SK-N-SH (cell line): ENCODE data around the gene APC2. TPM values are rescaled to one million over a fixed set of nuclear protein-coding genes. Genes with fewer than 3 reads are reported as not detected.

Source experiments
- CTCF ChIA-PET: fragments of 300-600, 350-600 bp; formaldehyde crosslinking; extraction: SDS; loops from one replicate; lab custom pipeline; 2021; lab: Yijun Ruan, JAX
- POLR2A ChIA-PET: fragments of 350-600 bp; sonication (Branson Sonifier 250); formaldehyde crosslinking; extraction: SDS; loops from one replicate; lab custom pipeline; 2020; ENCODE audit warnings: antibody characterized with exemption, inconsistent platforms; lab: Yijun Ruan, JAX
- DNase-seq: peaks from one replicate; pipeline ENCODE4 v3.0.0; 2012
- H2AFZ ChIP-seq: fragments of 200-600 bp; sonication (generic); 2 replicates; pipeline ENCODE4 v1.8.1; 2016; ENCODE audit warnings: antibody characterized with exemption, mild to moderate bottlenecking, low read depth
- H3F3A ChIP-seq: fragments of 200-600 bp; sonication (generic); replicated peaks from 2 replicates; pipeline ENCODE3; 2016; ENCODE audit warnings: antibody characterized with exemption, mild to moderate bottlenecking; ENCODE audit not compliant: insufficient read depth
- H3K27ac ChIP-seq, 2 experiments: fragments of 200-500 bp in 1 of 2; fragments of 200-600 bp in 1 of 2; sonication (Bioruptor generic) in 1 of 2; sonication (generic), shearing (Covaris generic) in 1 of 2; 2 replicates each; pipeline versions ENCODE4 v1.5.1 to v1.6.1; 2014 to 2016; ENCODE audit warnings: low read depth in 2 of 2, inconsistent platforms in 1 of 2, low read length in 1 of 2, mild to moderate bottlenecking in 1 of 2, mixed read lengths in 1 of 2
- H3K27me3 ChIP-seq: fragments of 200-600 bp; sonication (generic), shearing (Covaris generic); 2 replicates; pipeline ENCODE4 v1.6.1; 2016; ENCODE audit warnings: mixed run types; ENCODE audit not compliant: insufficient read depth
- H3K36me3 ChIP-seq, 2 experiments: fragments of 200-500 bp in 1 of 2; fragments of 200-600 bp in 1 of 2; sonication (Bioruptor generic) in 1 of 2; sonication (generic) in 1 of 2; replicated peaks in 1 of 2; 2 replicates each; pipeline versions ENCODE3 to v1.5.1; 2014 to 2016; ENCODE audit warnings: low read length in 1 of 2, mild to moderate bottlenecking in 1 of 2; ENCODE audit not compliant: insufficient read depth in 2 of 2, control insufficient read depth in 1 of 2
- H3K4me1 ChIP-seq, 2 experiments: fragments of 200-500 bp in 1 of 2; fragments of 200-600 bp in 1 of 2; sonication (Bioruptor generic) in 1 of 2; sonication (generic), shearing (Covaris generic) in 1 of 2; 2 replicates each; pipeline versions ENCODE4 v1.5.1 to v1.6.1; 2014 to 2016; ENCODE audit warnings: low read depth in 1 of 2, low read length in 1 of 2, mixed run types in 1 of 2; ENCODE audit not compliant: insufficient read depth in 2 of 2, control insufficient read depth in 1 of 2
- H3K4me2 ChIP-seq: fragments of 200-600 bp; sonication (generic), shearing (Covaris generic); 2 replicates; pipeline ENCODE4 v1.6.1; 2017; ENCODE audit warnings: mixed run types
- H3K4me3 ChIP-seq, 2 experiments: fragments of 200-500 bp in 1 of 2; fragments of 200-600 bp in 1 of 2; sonication (Bioruptor generic) in 1 of 2; sonication (generic), shearing (Covaris generic) in 1 of 2; 2 replicates each; pipeline versions ENCODE4 v1.5.1 to v1.8.1; 2014 to 2016; ENCODE audit warnings: low read depth in 2 of 2, inconsistent platforms in 1 of 2, low read length in 1 of 2, mild to moderate bottlenecking in 1 of 2, mixed read lengths in 1 of 2, moderate library complexity in 1 of 2
- H3K79me2 ChIP-seq: fragments of 200-600 bp; sonication (generic); 2 replicates; pipeline ENCODE4 v1.8.1; 2017; ENCODE audit warnings: mild to moderate bottlenecking; ENCODE audit not compliant: insufficient read depth
- H3K9ac ChIP-seq: fragments of 200-600 bp; sonication (generic); 2 replicates; pipeline ENCODE4 v1.6.1; 2017; ENCODE audit warnings: mixed run types
- H3K9me2 ChIP-seq: fragments of 200-600 bp; sonication (generic); 2 replicates; pipeline ENCODE4 v1.6.1; 2017; ENCODE audit warnings: mixed run types
- H3K9me3 ChIP-seq: fragments of 200-600 bp; sonication (generic); 2 replicates; pipeline ENCODE4 v1.6.1; 2017; ENCODE audit warnings: mixed run types, mild to moderate bottlenecking, moderate library complexity
- H4K20me1 ChIP-seq: fragments of 200-600 bp; sonication (generic); 2 replicates; pipeline ENCODE4 v1.6.1; 2017; ENCODE audit warnings: mild to moderate bottlenecking, mixed run types; ENCODE audit not compliant: insufficient read depth
- ELF1 ChIP-seq: IDR thresholded peaks from 2 replicates; pipeline ENCODE4 v1.4.0; 2012
- FOSL2 ChIP-seq: IDR thresholded peaks from 2 replicates; pipeline ENCODE4 v1.4.0; 2012; ENCODE audit warnings: low read depth, mild to moderate bottlenecking, moderate library complexity, borderline replicate concordance
- FOXJ3 ChIP-seq: sonication (generic); formaldehyde crosslinking; IDR thresholded peaks from 2 replicates; pipeline ENCODE4 v1.5.1; 2020; ENCODE audit warnings: mild to moderate bottlenecking, missing genetic modification reagents
- FOXM1 ChIP-seq: IDR thresholded peaks from 2 replicates; pipeline ENCODE4 v1.4.0; 2012; ENCODE audit warnings: low read depth, mild to moderate bottlenecking
- JUND ChIP-seq: IDR thresholded peaks from 2 replicates; pipeline ENCODE4 v1.4.0; 2012
- MEF2A ChIP-seq: IDR thresholded peaks from 2 replicates; pipeline ENCODE4 v1.4.0; 2012; ENCODE audit warnings: low read depth, borderline replicate concordance
- NRF1 ChIP-seq: IDR thresholded peaks from 2 replicates; pipeline ENCODE4 v1.6.1; 2012; ENCODE audit warnings: low read depth, mild to moderate bottlenecking, low read length
- POLR2AphosphoS5 ChIP-seq: IDR thresholded peaks from 2 replicates; pipeline ENCODE4 v1.6.1; 2012; ENCODE audit warnings: low read depth, low read length
- RCOR1 ChIP-seq: fragments of 150-350 bp; IDR thresholded peaks from 2 replicates; pipeline ENCODE4 v1.6.1; 2017; ENCODE audit warnings: antibody characterized with exemption, low read length
- SMC3 ChIP-seq: IDR thresholded peaks from 2 replicates; pipeline ENCODE4 v1.6.1; 2012; ENCODE audit warnings: low read depth, low read length, improper control_type of control experiment
- TCF12 ChIP-seq: IDR thresholded peaks from 2 replicates; pipeline ENCODE4 v1.4.0; 2012
- WGBS: methylation state at CpG from one replicate; pipeline ENCODE4 v1.1.6; 2017; ENCODE audit warnings: low lambda C conversion rate; 5-methylcytosine and 5-hydroxymethylcytosine counted together
- polyA plus RNA-seq, 3 experiments: library from polyadenylated mRNA; depleted of rRNA; stranded (reverse); fragments of >200 nt; gene quantifications; 2 replicates each; pipeline ENCODE4 v1.2.3, GENCODE V29; 2012
- TF ChIP-seq, protein P1 (sequence below): IDR thresholded peaks from 2 replicates; pipeline ENCODE4 v1.4.0; 2012; ENCODE audit warnings: low read depth, borderline replicate concordance
- TF ChIP-seq, protein P2 (sequence below): IDR thresholded peaks from 2 replicates; pipeline ENCODE4; 2012
- TF ChIP-seq, protein P3 (sequence below): IDR thresholded peaks from 2 replicates; pipeline ENCODE4 v1.6.1; 2012; ENCODE audit warnings: mild to moderate bottlenecking, low read depth, low read length, moderate library complexity
- TF ChIP-seq, protein P4 (sequence below): fragments of 150-350 bp; IDR thresholded peaks from 2 replicates; pipeline ENCODE4 v1.6.1; 2017; ENCODE audit warnings: antibody characterized with exemption, low read length, low read depth, borderline replicate concordance
- TF ChIP-seq, protein P5 (sequence below): IDR thresholded peaks from 2 replicates; pipeline ENCODE4 v1.4.0; 2012; ENCODE audit warnings: low read depth, borderline replicate concordance

The APC2 gene
- polyA plus RNA-seq, 1 of the 3 experiments (the other 2 are of a cell fraction): 1.3 TPM

DNA sequence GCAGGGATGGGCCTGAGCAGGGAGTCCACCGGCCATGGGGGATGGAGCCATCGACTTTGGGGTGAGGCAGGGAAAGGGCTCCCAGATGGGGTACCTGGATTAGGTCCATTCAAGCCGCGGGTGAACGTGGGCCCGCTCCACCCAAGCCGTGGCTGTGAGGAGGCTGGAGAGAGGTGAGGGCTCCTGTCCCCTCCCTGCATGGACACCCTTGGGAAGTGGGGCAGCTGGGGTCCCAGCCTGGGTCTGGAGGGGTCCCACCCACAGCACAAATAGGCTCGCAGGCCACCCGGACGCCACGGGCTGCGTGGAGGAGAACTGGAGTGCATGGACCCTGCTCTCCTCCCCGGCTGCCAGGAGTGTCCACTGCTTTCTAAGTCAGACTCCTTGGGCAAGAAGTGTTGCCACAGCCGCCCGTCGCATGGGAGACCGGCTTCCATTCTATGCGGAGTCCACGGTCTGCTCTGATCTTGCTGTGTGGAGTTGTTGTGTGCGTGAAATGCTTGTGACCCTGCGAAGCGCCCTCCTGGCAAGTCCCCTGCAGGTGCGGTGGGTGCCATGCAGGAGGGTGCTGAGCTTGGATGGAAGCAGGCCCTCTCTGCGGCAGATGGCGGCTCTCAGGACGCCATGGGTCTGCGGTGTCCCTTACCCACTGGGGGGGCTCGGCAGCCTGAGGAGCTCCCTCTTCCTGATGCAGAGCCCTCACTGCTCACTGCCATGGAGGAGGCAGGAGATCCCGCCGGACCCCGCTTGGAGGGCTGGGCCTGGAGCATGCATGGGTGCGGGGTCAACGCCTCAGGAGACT, 40.5 kb upstream of the APC2 start:
- H3K9me2 ChIP-seq: no peaks in the 10 kb centered on the region
- 48% methylated on average over 17 of the region's 33 CpGs for WGBS
- H3K27ac ChIP-seq: peak overlapping the region in 1 of 2 experiments; percentile 70; a peak in 2 of 4 replicates
- H3K9me3 ChIP-seq: no peaks in the 10 kb centered on the region
- no peak for DNase-seq
- H2AFZ ChIP-seq: no peak overlapping the region
- no peaks in the 10 kb centered on the region for H3K27me3 ChIP-seq
- no peak for TF ChIP-seq ELF1
- no peak for TF ChIP-seq SMC3
- TF ChIP-seq, protein P1, sequence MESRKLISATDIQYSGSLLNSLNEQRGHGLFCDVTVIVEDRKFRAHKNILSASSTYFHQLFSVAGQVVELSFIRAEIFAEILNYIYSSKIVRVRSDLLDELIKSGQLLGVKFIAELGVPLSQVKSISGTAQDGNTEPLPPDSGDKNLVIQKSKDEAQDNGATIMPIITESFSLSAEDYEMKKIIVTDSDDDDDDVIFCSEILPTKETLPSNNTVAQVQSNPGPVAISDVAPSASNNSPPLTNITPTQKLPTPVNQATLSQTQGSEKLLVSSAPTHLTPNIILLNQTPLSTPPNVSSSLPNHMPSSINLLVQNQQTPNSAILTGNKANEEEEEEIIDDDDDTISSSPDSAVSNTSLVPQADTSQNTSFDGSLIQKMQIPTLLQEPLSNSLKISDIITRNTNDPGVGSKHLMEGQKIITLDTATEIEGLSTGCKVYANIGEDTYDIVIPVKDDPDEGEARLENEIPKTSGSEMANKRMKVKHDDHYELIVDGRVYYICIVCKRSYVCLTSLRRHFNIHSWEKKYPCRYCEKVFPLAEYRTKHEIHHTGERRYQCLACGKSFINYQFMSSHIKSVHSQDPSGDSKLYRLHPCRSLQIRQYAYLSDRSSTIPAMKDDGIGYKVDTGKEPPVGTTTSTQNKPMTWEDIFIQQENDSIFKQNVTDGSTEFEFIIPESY: no peak
- no peak for TF ChIP-seq TCF12
- TF ChIP-seq, protein P2, sequence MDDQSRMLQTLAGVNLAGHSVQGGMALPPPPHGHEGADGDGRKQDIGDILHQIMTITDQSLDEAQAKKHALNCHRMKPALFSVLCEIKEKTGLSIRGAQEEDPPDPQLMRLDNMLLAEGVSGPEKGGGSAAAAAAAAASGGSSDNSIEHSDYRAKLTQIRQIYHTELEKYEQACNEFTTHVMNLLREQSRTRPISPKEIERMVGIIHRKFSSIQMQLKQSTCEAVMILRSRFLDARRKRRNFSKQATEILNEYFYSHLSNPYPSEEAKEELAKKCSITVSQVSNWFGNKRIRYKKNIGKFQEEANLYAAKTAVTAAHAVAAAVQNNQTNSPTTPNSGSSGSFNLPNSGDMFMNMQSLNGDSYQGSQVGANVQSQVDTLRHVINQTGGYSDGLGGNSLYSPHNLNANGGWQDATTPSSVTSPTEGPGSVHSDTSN: no peak
- TF ChIP-seq NRF1: no peak
- TF ChIP-seq FOSL2: no peak
- TF ChIP-seq, protein P3, sequence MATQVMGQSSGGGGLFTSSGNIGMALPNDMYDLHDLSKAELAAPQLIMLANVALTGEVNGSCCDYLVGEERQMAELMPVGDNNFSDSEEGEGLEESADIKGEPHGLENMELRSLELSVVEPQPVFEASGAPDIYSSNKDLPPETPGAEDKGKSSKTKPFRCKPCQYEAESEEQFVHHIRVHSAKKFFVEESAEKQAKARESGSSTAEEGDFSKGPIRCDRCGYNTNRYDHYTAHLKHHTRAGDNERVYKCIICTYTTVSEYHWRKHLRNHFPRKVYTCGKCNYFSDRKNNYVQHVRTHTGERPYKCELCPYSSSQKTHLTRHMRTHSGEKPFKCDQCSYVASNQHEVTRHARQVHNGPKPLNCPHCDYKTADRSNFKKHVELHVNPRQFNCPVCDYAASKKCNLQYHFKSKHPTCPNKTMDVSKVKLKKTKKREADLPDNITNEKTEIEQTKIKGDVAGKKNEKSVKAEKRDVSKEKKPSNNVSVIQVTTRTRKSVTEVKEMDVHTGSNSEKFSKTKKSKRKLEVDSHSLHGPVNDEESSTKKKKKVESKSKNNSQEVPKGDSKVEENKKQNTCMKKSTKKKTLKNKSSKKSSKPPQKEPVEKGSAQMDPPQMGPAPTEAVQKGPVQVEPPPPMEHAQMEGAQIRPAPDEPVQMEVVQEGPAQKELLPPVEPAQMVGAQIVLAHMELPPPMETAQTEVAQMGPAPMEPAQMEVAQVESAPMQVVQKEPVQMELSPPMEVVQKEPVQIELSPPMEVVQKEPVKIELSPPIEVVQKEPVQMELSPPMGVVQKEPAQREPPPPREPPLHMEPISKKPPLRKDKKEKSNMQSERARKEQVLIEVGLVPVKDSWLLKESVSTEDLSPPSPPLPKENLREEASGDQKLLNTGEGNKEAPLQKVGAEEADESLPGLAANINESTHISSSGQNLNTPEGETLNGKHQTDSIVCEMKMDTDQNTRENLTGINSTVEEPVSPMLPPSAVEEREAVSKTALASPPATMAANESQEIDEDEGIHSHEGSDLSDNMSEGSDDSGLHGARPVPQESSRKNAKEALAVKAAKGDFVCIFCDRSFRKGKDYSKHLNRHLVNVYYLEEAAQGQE: no peak
- no peak for TF ChIP-seq JUND
- no peak for TF ChIP-seq POLR2AphosphoS5
- TF ChIP-seq RCOR1: no peak
- TF ChIP-seq FOXJ3 (CRISPR knock-in tag): no peak
- TF ChIP-seq, protein P4, sequence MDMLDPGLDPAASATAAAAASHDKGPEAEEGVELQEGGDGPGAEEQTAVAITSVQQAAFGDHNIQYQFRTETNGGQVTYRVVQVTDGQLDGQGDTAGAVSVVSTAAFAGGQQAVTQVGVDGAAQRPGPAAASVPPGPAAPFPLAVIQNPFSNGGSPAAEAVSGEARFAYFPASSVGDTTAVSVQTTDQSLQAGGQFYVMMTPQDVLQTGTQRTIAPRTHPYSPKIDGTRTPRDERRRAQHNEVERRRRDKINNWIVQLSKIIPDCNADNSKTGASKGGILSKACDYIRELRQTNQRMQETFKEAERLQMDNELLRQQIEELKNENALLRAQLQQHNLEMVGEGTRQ: no peak
- no peak for TF ChIP-seq MEF2A
- TF ChIP-seq, protein P5, sequence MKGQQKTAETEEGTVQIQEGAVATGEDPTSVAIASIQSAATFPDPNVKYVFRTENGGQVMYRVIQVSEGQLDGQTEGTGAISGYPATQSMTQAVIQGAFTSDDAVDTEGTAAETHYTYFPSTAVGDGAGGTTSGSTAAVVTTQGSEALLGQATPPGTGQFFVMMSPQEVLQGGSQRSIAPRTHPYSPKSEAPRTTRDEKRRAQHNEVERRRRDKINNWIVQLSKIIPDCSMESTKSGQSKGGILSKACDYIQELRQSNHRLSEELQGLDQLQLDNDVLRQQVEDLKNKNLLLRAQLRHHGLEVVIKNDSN: no peak
- TF ChIP-seq FOXM1: no peak
- TF ChIP-seq, all 33 proteins: peak for 0
- peaks cover 60% of the 10 kb centered on the region for H4K20me1 ChIP-seq
- peak overlapping the region; percentile 99 for H3K4me2 ChIP-seq
- ChIA-PET CTCF (interaction anchor here (1.0 to 2.2 kb wide), 6 partner anchors 9 to 130 kb away, joined by 3 to 8 read pairs (median 4); no protein-coding TSS in a partner anchor), POLR2A (interaction anchor here (1.0 to 1.4 kb wide), 2 partner anchors 11 to 140 kb away, joined by 3 to 5 read pairs; partner anchors contain the start of gene CIRBP)
- peaks cover 68% of the 10 kb centered on the region for H3K79me2 ChIP-seq
- peak overlapping the region; percentile 95 for H3K9ac ChIP-seq
- peaks cover 6 to 29% of the 10 kb centered on the region in 2 experiments; a peak in 2 of 4 replicates for H3K4me1 ChIP-seq
- H3F3A ChIP-seq: peaks cover 13% of the 10 kb centered on the region
- peak overlapping the region; percentile 83 to 86 for H3K4me3 ChIP-seq
- peaks cover 0 to 10% of the 10 kb centered on the region in 2 experiments for H3K36me3 ChIP-seq
